H9 (cell line): Measurements from ENCODE around the gene EEF1A2. TPM values are rescaled to one million over a fixed set of nuclear protein-coding genes. Genes with fewer than 3 reads are reported as not detected.

ENCODE experiments used
- DNase-seq: peaks from one replicate; pipeline ENCODE4 v3.0.0-alpha.2; 2017
- H2AFZ ChIP-seq: one replicate; pipeline ENCODE4 v1.6.1; 2013; ENCODE audit warnings: mild to moderate bottlenecking, low read length, control low read depth, moderate library complexity
- H2AK5ac ChIP-seq: 2 replicates; pipeline ENCODE4 v1.6.1; 2013; ENCODE audit warnings: low read length, control low read depth, mixed read lengths; ENCODE audit not compliant: insufficient read length
- H2BK120ac ChIP-seq: one replicate; pipeline ENCODE4 v1.6.1; 2013; ENCODE audit warnings: low read depth, mild to moderate bottlenecking, low read length, control low read depth, inconsistent platforms; ENCODE audit not compliant: poor library complexity, severe bottlenecking
- H2BK12ac ChIP-seq: 2 replicates; pipeline ENCODE4 v1.6.1; 2013; ENCODE audit warnings: low read length, control low read depth, mixed read lengths, low read depth; ENCODE audit not compliant: insufficient read length
- H2BK15ac ChIP-seq: 2 replicates; pipeline ENCODE4 v1.6.1; 2013; ENCODE audit warnings: low read depth, low read length, control low read depth
- H2BK20ac ChIP-seq: one replicate; pipeline ENCODE4 v1.6.1; 2013; ENCODE audit warnings: low read depth, mild to moderate bottlenecking, low read length, control low read depth, inconsistent platforms; ENCODE audit not compliant: poor library complexity, severe bottlenecking
- H2BK5ac ChIP-seq: 2 replicates; pipeline ENCODE4 v1.6.1; 2013; ENCODE audit warnings: low read length, control low read depth, mixed read lengths; ENCODE audit not compliant: insufficient read length
- H3K14ac ChIP-seq: 2 replicates; pipeline ENCODE4 v1.6.1; 2013; ENCODE audit warnings: low read length, control low read depth; ENCODE audit not compliant: insufficient read depth
- H3K18ac ChIP-seq: 2 replicates; pipeline ENCODE4 v1.6.1; 2013; ENCODE audit warnings: low read depth, mild to moderate bottlenecking, mixed read lengths, low read length, control low read depth; ENCODE audit not compliant: insufficient read length
- H3K23ac ChIP-seq: 2 replicates; pipeline ENCODE4 v1.6.1; 2013; ENCODE audit warnings: low read length, control low read depth, mixed read lengths, low read depth; ENCODE audit not compliant: insufficient read length
- H3K23me2 ChIP-seq: 2 replicates; pipeline ENCODE4 v1.6.1; 2013; ENCODE audit warnings: low read depth, mild to moderate bottlenecking, mixed read lengths, low read length, control low read depth; ENCODE audit not compliant: insufficient read length, poor library complexity, severe bottlenecking
- H3K27ac ChIP-seq: 2 replicates; pipeline ENCODE4 v1.5.1; 2013; ENCODE audit warnings: low read length, control low read depth, mixed read lengths, low read depth; ENCODE audit not compliant: insufficient read length
- H3K27me3 ChIP-seq: 2 replicates; pipeline ENCODE4 v1.6.1; 2013; ENCODE audit warnings: low read length, control low read depth, inconsistent platforms; ENCODE audit not compliant: insufficient read depth
- H3K4ac ChIP-seq: 2 replicates; pipeline ENCODE4 v1.6.1; 2013; ENCODE audit warnings: low read depth, mild to moderate bottlenecking, control low read depth, inconsistent platforms, low read length, moderate library complexity
- H3K4me1 ChIP-seq: 2 replicates; pipeline ENCODE4 v1.6.1; 2013; ENCODE audit warnings: low read length, control low read depth, inconsistent platforms; ENCODE audit not compliant: insufficient read depth
- H3K4me2 ChIP-seq: 2 replicates; pipeline ENCODE4 v1.6.1; 2013; ENCODE audit warnings: low read length, control low read depth, mixed read lengths; ENCODE audit not compliant: insufficient read length, insufficient read depth
- H3K56ac ChIP-seq: 2 replicates; pipeline ENCODE4 v1.6.1; 2013; ENCODE audit warnings: low read depth, mild to moderate bottlenecking, mixed read lengths, low read length, control low read depth; ENCODE audit not compliant: insufficient read length
- H3K79me1 ChIP-seq: 2 replicates; pipeline ENCODE4 v1.6.1; 2013; ENCODE audit warnings: low read depth, mild to moderate bottlenecking, moderate library complexity, low read length, control low read depth, inconsistent platforms; ENCODE audit not compliant: insufficient read depth, poor library complexity, severe bottlenecking
- H3K79me2 ChIP-seq: 2 replicates; pipeline ENCODE4 v1.6.1; 2013; ENCODE audit warnings: low read length, control low read depth, inconsistent platforms; ENCODE audit not compliant: insufficient read depth
- H3K9ac ChIP-seq: 2 replicates; pipeline ENCODE4 v1.6.1; 2013; ENCODE audit warnings: low read length, control low read depth, mixed read lengths; ENCODE audit not compliant: insufficient read length; ENCODE audit errors: extremely low read depth
- H3K9me3 ChIP-seq: one replicate; pipeline ENCODE4 v1.6.1; 2013; ENCODE audit warnings: low read depth, low read length, inconsistent platforms; ENCODE audit not compliant: control insufficient read depth
- H3T11ph ChIP-seq: one replicate; pipeline ENCODE4 v1.6.1; 2013; ENCODE audit warnings: mild to moderate bottlenecking, low read length, control low read depth, inconsistent platforms
- H4K20me1 ChIP-seq: one replicate; pipeline ENCODE4 v1.6.1; 2013; ENCODE audit not compliant: control insufficient read depth, insufficient read length, insufficient read depth
- H4K5ac ChIP-seq: 2 replicates; pipeline ENCODE4 v1.6.1; 2013; ENCODE audit warnings: low read depth, mild to moderate bottlenecking, mixed read lengths, low read length, control low read depth; ENCODE audit not compliant: insufficient read length
- H4K8ac ChIP-seq: replicated peaks from 2 replicates; pipeline ENCODE4 v1.6.1; 2013; ENCODE audit warnings: low read length, control low read depth, mixed read lengths, low read depth; ENCODE audit not compliant: insufficient read length
- H4K91ac ChIP-seq: 2 replicates; pipeline ENCODE4 v1.6.1; 2013; ENCODE audit warnings: low read depth, mild to moderate bottlenecking, moderate library complexity, mixed read lengths, low read length, control low read depth; ENCODE audit not compliant: insufficient read length
- H3K27ac Mint-ChIP-seq, 3 experiments: 2 replicates in 2 of 3; 3 replicates in 1 of 3; pipeline ENCODE4 v1.8.0; 2020 to 2021; ENCODE audit warnings: mixed read lengths in 3 of 3, mild to moderate bottlenecking in 1 of 3, moderate library complexity in 1 of 3
- H3K27me3 Mint-ChIP-seq: 2 replicates; pipeline ENCODE4 v1.8.0; 2021; ENCODE audit warnings: low read depth, mild to moderate bottlenecking, moderate library complexity, mixed read lengths
- H3K36me3 Mint-ChIP-seq, 3 experiments: 2 replicates in 2 of 3; 3 replicates in 1 of 3; pipeline ENCODE4 v1.8.0; 2020 to 2021; ENCODE audit warnings: low read depth in 3 of 3, mixed read lengths in 3 of 3; ENCODE audit not compliant: insufficient read depth in 1 of 3
- H3K4me1 Mint-ChIP-seq, 2 experiments: 2 replicates each; pipeline ENCODE4 v1.8.0; 2020; ENCODE audit warnings: mixed read lengths in 2 of 2
- H3K4me3 Mint-ChIP-seq, 2 experiments: 2 replicates in 1 of 2; 3 replicates in 1 of 2; pipeline ENCODE4 v1.8.0; 2020 to 2021; ENCODE audit warnings: mild to moderate bottlenecking in 2 of 2, mixed read lengths in 2 of 2, moderate library complexity in 1 of 2
- H3K9me3 Mint-ChIP-seq, 2 experiments: 2 replicates in 1 of 2; 3 replicates in 1 of 2; pipeline ENCODE4 v1.8.0; 2020; ENCODE audit warnings: mild to moderate bottlenecking in 2 of 2, mixed read lengths in 2 of 2, moderate library complexity in 1 of 2
- CTCF ChIP-seq: fragments of 200-600 bp; sonication (generic); conservative IDR thresholded peaks from 3 replicates; pipeline ENCODE4 v1.8.0; 2021; ENCODE audit warnings: antibody characterized with exemption, mild to moderate bottlenecking
- WGBS: extraction: QIAGEN DNeasy Blood & Tissue Kit; methylation state at CpG from one replicate; pipeline ENCODE4 v1.1.7; 2013; ENCODE audit warnings: missing lambda C conversion rate, low lambda C conversion rate, mixed read lengths; ENCODE audit not compliant: insufficient read length; ENCODE audit errors: extremely low coverage; 5-methylcytosine and 5-hydroxymethylcytosine counted together
- total RNA-seq: library from RNA; stranded (reverse); gene quantifications from 2 replicates; pipeline ENCODE4 v1.2.1, GENCODE V29; 2021

EEF1A2 gene
- total RNA-seq, 1 experiment from 2014 or later: 27.4 TPM

GRCh38 chr20:63452341-63452740, 46.5 kb downstream of the EEF1A2 start:
- Histone ChIP-seq H3K4ac (no peak overlapping the region), H3K27ac (no peak overlapping the region), H2AK5ac (no peak overlapping the region), H3T11ph (no peak overlapping the region), H3K9ac (no peak overlapping the region), H2BK120ac (no peak overlapping the region), H3K23ac (no peak overlapping the region), H3K14ac (no peak overlapping the region), H3K56ac (no peak overlapping the region), H2BK15ac (no peak overlapping the region), H2BK12ac (no peak overlapping the region), H4K5ac (no peak overlapping the region), H3K79me1 (no peaks in the 10 kb centered on the region), H3K4me2 (no peak overlapping the region), H3K4me1 (no peaks in the 10 kb centered on the region; the same call in 1 of the 2 replicates), H2BK20ac (no peak overlapping the region), H3K9me3 (no peaks in the 10 kb centered on the region), H3K18ac (no peak overlapping the region), H3K27me3 (no peaks in the 10 kb centered on the region), H3K79me2 (no peaks in the 10 kb centered on the region; the same call in 1 of the 2 replicates), H2BK5ac (no peak overlapping the region), H4K8ac (no peak overlapping the region), H4K20me1 (peaks cover 2% of the 10 kb centered on the region), H3K23me2 (no peaks in the 10 kb centered on the region), H4K91ac (no peak overlapping the region), H2AFZ (no peak overlapping the region)
- Mint-ChIP-seq H3K9me3 (no peaks in the 10 kb centered on the region), H3K4me1 (peaks cover 24 to 57% of the 10 kb centered on the region in 2 experiments), H3K36me3 (peaks cover 0 to 10% (median 1%) of the 10 kb centered on the region in 3 experiments; a peak in 3 of 7 replicates), H3K4me3 (no peak overlapping the region), H3K27me3 (no peaks in the 10 kb centered on the region), H3K27ac (peak overlapping the region; percentile 54 to 87 (median 77); a peak in 4 of 7 replicates)
- DNase-seq: no peak
- no peak for TF ChIP-seq CTCF
- WGBS: no CpG with 5 or more reads among the region's 20 CpGs
